GM21737 (cell line): ENCODE results near the gene BACE1.
"Not testable (repeated sequence)": the region's sequence is repeated elsewhere in the genome, so short reads cannot be mapped to it uniquely, and the experiment has no call there.

Experiments
- ATAC-seq: cut with Tn5 transposase; IDR thresholded peaks from one replicate; pipeline ENCODE4 v1.9.1; 2021; ENCODE audit warnings: mild to moderate bottlenecking, moderate library complexity; ENCODE audit not compliant: unreplicated experiment

BACE1 gene

DNA sequence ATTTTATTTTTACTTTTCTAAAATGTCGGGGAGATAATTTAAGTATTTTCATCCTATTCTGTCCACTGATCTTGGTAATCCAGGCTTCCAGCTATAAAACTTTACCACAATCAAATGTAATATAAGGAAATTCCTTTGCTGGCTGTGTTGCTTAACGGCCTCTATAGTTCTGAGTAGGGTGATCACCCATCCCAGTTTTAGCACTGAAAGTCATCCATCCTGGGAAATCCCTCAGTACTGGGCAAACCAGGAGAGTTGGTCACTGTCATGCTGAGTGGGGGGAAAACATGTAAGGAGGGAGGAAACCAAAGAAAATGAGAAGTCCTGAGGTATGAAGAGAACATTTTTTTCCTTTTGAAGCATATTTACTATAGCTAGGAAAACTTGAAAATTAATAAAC is 37.7 kb downstream of the BACE1 start:
- ATAC-seq = no peak

DNA sequence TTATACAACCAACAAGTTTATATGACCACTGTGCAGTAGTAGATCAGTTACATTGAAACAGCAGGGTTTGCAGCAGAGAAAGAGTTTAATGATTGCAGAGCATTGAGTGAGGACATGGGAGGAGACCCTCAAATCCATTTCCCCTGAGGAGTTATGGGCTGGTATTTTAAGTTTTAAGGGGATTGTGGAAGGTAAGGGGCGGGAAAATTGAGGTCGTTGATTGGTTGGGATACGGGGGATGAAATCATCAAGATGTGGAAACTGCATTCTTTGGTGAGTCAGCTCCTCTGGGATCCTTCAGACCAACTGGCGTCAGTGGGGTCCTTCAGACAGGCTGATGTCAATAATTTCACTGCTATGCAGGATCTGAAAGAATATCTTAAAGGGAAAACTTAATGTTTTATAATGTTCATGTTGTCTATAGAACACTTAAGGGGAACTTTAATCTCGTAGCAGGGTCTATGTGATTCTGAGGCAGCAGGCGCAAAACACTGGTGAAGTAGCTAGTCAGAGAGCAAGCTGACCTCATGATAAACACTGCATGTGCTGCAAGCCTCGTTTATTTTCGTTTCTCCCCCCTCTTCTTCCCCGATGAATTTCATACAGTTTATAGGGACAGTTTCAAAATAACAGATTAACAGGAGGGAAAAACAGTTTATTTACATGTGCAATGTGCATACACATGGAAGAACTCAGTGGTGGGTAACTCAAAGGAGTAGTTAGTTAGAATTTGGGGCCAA is 42.3 kb downstream of the BACE1 start:
- no peak for ATAC-seq

DNA sequence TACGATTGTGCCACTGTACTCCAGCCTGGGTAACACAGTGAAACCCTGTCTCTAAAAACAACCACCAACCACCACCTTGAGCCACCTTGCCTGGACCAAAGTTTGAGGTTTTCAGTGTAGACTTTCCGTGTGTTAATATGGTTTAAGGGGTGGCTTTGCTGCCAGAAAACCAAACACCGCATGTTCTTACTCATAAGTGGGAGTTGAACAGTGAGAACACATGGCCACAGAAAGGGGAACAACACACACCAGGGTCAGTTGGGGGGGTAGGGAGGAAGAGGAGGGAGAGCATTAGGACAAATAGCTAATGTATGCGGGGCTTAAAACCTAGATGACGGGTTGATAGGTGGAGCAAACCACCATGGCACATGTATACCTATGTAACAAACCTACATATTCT is 43.9 kb downstream of the BACE1 start:
- not testable (repeated sequence) for ATAC-seq

DNA sequence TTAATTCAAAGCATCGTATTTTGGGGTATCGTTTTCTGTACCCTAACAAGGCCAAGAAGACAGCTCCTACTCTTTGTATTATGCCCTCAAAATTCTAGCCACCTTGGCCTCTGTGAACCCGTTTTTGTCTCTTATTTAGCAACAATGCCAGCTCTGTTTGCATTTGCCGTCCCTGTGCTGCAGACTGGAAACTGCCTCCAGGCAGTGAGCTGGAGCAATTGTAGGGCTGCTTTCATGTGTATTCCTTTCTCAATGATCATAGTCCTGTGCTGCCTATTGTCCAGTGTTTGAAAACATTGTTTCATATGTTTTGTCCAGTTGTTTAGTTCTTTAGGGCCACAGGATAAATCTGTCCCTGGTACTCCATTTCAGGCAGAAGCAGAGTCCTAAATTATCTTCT is 44.8 kb downstream of the BACE1 start:
- no peak for ATAC-seq

DNA sequence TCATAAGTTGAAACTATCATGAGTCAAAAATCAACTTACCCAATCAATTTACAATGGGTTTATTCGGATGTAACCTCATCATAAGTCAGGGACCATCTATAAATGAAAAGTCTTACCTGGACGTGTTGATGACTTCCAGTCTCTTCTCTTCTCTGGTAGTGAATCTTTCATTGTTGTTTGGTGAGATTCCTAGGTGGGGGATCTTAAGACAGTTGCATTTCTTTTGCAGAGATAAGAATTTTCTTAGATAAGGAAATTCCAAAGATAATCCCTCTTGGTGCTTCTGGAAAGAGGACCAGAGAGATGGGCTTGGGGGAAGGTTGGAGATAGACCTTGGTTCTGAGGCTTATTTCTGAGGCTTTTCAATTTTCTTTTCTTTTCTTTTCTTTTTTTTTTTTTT is 46.2 kb downstream of the BACE1 start:
- no peak for ATAC-seq

DNA sequence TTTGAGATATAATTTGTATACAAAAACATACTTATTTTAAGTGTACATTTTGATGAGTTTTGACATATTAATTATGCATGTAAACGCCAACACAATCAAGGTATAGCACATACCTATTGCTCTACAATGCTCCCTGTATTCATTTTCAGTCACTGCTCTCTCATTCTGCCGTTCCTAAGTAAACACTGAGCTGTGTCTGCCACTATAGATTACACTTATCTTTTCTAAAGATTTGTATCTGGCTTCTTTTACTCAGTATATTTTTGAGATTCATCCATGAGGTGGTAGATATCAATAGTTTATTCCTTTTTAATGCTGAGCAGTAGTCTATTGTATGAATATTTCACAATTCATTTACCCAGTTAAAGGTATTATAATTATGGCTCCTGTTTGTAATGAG is 50.3 kb downstream of the BACE1 start:
- ATAC-seq = no peak

DNA sequence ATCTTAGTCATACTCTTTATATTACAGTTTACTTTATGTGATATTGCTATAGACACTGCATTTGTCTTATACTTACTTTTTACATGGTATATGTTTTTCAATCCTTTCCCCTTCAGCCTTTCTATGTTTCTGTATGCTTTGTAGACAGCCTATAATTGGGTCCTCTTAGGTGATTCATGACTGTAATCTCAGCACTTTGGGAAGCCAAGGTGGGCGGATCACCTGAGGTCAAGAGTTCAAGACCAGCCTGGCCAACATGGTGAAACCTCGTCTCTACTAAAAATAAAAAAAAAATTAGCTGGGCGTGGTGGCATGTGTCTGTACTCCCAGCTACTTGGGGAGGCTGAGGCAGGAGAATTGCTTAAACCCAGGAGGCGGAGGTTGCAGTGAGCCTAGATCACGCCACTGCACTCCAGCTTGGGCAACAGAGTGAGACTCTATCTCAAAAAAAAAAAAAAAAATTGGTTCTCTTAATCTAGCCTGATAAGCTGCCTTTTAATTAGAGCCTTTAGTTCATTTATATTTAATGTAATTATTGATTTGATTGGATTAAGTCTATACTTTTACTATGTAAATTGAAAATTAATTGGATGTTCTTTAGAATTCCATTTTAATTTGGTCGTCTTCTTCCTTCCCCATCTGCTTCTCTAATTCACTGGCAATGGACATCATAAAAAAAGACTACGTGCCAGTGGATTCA is 51.3 kb downstream of the BACE1 start:
- ATAC-seq = not testable (repeated sequence)

DNA sequence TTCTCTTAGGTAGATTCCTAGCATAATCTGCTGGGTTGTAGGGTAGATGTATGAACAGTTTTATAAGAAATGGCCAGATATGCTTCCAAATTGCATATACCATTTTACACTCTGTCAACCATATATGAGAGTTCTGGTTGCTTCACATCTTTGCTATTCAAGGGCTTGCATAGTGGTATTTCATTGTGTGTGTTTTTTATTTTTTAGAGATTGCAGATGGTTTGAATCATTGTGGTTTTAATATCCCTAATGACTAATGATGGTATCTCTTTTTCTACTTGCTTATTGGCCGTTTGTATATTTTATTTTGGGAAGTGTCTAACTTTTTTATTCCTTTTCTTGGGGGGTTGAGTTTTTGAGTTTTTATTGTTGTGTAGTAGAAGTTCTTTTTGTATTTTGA is 56.6 kb downstream of the BACE1 start:
- no peak for ATAC-seq

DNA sequence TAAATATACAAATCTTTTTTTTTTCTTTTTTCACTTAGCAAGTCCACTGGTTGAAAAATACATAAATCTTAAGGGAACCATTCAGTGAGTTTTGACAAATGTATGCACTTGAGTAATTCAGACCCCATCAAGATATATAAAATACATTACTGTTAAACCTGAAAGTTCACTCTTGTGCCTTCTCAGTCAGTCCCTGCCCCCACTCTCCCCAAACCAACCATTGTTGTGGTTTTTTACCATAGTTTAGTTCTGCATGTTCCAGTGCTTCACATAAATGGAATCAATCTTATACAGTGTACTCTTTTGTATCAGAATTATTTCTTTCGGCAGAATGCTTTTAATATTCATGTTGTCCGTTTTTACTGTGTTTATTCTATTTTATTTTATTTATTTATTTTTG is 57.5 kb downstream of the BACE1 start:
- ATAC-seq = no peak

DNA sequence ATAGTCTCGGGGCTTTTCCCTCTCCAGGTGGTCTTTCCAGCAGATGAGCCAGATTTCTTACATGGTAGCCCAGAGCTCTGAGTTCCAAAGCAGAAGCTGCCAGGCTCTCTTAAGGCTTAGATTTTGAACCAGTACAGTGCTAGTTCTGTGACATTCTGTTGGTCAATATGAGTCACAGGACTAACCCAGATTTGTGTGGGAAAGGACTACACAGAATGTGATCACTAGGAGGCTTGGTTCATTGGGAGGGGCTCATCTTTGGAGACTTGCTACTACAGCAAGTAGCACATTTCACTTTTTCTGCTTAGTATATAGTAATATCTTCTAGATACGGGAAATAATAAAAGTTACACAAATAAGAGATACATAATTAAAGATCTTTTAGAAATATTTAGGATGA is 59.5 kb downstream of the BACE1 start:
- ATAC-seq = no peak

DNA sequence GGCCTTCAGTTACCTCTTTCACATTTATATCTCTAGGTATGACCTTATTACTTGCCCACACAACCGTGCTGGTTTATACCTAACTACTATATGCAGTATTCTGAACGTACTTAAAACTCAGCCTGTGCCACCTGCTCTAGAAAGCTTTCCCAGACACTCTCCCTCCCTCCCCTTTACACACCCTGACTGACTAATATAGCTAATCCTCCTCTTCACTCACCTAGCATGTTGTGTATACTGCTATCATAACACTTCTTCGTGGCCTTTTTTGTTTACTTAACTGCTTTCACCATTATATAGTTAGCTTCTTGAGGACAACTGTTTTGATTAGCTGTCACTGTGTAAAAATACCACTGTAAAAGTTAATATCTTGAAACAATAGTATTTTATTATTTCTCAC is 60.1 kb downstream of the BACE1 start:
- ATAC-seq = no peak

DNA sequence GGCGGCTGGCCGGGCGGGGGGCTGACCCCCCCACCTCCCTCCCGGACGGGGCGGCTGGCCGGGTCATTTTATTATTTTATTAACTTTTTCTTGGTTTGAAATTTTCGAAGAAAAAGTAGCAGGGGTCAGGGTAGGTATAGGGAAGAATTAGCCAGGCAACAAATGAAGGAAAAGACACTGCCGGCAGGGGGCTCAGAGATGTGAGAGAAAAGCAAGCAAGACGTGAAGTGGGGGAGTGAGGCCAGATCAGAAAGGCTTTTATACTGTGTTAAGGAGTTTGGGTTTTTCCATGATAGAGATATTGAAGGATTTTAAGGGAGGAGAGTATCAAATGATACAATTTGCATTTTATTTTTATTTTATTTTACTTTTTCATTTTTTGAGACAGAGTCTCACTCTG is 64.5 kb downstream of the BACE1 start:
- ATAC-seq = no peak

DNA sequence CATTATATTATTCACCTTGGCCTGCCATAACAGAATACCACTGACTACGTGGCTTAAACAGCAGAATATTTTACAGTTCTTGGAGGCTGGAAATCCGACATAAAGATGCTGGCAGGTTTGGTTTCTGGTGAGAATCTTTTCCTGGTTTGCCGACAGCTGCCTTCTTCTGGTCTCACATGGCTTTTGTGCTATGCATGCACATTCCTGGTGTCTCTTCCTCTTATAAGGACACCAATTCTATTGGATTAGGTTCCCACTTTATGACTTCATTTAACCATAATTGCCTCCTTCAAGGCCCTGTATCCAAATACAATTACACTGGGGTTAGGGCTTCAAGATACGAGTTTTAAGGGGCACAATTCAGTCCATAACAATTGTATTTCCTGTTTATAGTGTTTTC is 66.5 kb downstream of the BACE1 start:
- no peak for ATAC-seq

DNA sequence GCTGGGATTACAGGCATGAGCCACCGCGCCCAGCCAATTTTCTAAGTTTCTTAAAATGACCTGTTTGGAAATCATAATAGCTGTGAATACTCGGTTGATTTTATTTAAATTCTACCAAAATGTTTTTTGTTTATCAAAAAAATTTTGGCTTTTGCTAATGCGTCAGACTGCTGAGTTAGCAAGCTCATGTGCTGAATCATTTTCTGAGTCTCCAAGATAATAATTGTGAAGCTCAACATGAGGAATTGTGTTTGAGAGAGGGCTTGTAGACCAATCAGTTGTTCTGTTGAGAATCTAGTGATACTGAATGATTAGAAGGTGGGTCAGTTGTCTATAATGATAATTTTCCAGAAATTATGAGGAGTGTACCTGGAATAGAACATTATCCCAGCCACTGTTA is 67.7 kb downstream of the BACE1 start:
- no peak for ATAC-seq

DNA sequence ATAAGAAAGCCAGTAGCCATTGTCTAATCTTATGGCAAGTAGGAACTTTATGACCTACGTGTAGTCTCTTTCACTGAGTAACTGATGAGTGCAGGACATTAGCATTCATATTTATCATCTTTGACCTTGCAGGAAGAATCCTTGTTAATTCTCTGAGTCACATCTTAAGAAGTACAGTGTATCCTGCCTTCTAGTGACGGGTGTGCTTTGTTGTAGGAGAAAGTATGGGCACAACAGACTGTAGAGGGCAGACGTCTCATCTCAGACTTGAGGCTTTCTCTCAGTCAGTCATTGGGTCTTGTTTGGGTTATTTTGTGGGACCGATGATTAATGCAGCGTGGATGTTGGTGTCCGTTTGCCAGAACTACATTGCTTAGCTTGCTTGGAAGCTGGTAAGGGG is 76.8 kb downstream of the BACE1 start:
- ATAC-seq = no peak

DNA sequence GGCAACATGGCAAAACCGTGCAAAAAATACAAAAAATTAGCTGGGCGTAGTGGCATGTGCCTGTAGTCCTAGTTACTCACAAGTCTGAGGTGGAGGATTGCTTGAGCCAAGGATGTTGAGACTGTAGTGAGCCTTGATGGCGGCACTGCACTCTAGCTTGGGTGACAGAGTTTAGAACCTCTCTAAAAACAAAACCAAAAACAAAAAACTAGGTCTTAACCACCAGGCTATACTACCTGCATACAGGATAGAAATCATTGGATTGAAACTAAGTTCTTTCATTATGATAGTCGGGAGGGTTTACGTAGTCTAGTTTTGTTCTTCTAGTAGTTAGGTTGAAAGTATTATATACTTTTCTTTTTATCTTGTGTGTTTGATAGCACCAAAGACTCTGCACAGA is 77.8 kb downstream of the BACE1 start:
- ATAC-seq = no peak
